SK-N-SH (cell line): ENCODE measurements around the gene ASPDH. TPM values are rescaled to one million over a fixed set of nuclear protein-coding genes. Genes with fewer than 3 reads are reported as not detected.

Experiments
- USF1 ChIP-seq: IDR thresholded peaks from 2 replicates; pipeline ENCODE4 v1.4.0; 2012; ENCODE audit warnings: low read depth, borderline replicate concordance
- polyA plus RNA-seq, 3 experiments: library from polyadenylated mRNA; depleted of rRNA; stranded (reverse); fragments of >200 nt; gene quantifications; 2 replicates each; pipeline ENCODE4 v1.2.3, GENCODE V29; 2012

Gene ASPDH
- polyA plus RNA-seq, 1 of the 3 experiments (the other 2 are of a cell fraction): 0.07 TPM

GRCh38 chr19:50462970-50463369 is 50.7 kb downstream of the ASPDH start (continued):
- TF ChIP-seq USF1: no peak

Other genes with a start within 250 kb of the ASPDH start
- 0.26 and 0.30 TPM in 2 replicates for gene KCNC3, start 184.5 kb downstream of the ASPDH start, polyA plus RNA-seq (2012; rRNA removed)
- gene NAPSA, start 148.3 kb downstream of the ASPDH start, polyA plus RNA-seq (2012; rRNA removed): 0.43 and 0.76 TPM in 2 replicates
- 72.8 and 108 TPM in 2 replicates for gene NR1H2, start 137.5 kb downstream of the ASPDH start, polyA plus RNA-seq (2012; rRNA removed)
- gene POLD1, start 129.6 kb downstream of the ASPDH start, polyA plus RNA-seq (2012; rRNA removed): 28.6 and 33.6 TPM in 2 replicates
- not detected in 2 replicates for gene SPIB, start 95.0 kb downstream of the ASPDH start, polyA plus RNA-seq (2012; rRNA removed)
- not detected in 2 replicates for gene MYBPC2, start 81.0 kb downstream of the ASPDH start, polyA plus RNA-seq (2012; rRNA removed)
- 218 and 219 TPM in 2 replicates for gene EMC10, start 37.4 kb downstream of the ASPDH start, polyA plus RNA-seq (2012; rRNA removed)
- 1.1 and 1.3 TPM in 2 replicates for gene GARIN5A, start 37.1 kb downstream of the ASPDH start, polyA plus RNA-seq (2012; rRNA removed)
- 71.5 and 81.2 TPM in 2 replicates for gene JOSD2, start 2.7 kb downstream of the ASPDH start, polyA plus RNA-seq (2012; rRNA removed)
- 5.4 and 6.9 TPM in 2 replicates for gene LRRC4B, start 54.5 kb upstream of the ASPDH start, polyA plus RNA-seq (2012; rRNA removed)
- 0.52 and 0.94 TPM in 2 replicates for gene SYT3, start 126.0 kb upstream of the ASPDH start, polyA plus RNA-seq (2012; rRNA removed)
- 3.4 and 5.7 TPM in 2 replicates for gene C19orf81, start 135.5 kb upstream of the ASPDH start, polyA plus RNA-seq (2012; rRNA removed)
- gene SHANK1, start 205.9 kb upstream of the ASPDH start, polyA plus RNA-seq (2012; rRNA removed): 0.28 and 0.31 TPM in 2 replicates
- gene CLEC11A, start 209.5 kb upstream of the ASPDH start, polyA plus RNA-seq (2012; rRNA removed): 4.4 and 5.1 TPM in 2 replicates